ENCODE results near the gene IQCE. TPM values are rescaled to one million over a fixed set of nuclear protein-coding genes. Genes with fewer than 3 reads are reported as not detected.

Gene IQCE
- total RNA-seq, 4 donors from 2014 or later = 9.7 to 23.5 (median 15.6) TPM

DNA sequence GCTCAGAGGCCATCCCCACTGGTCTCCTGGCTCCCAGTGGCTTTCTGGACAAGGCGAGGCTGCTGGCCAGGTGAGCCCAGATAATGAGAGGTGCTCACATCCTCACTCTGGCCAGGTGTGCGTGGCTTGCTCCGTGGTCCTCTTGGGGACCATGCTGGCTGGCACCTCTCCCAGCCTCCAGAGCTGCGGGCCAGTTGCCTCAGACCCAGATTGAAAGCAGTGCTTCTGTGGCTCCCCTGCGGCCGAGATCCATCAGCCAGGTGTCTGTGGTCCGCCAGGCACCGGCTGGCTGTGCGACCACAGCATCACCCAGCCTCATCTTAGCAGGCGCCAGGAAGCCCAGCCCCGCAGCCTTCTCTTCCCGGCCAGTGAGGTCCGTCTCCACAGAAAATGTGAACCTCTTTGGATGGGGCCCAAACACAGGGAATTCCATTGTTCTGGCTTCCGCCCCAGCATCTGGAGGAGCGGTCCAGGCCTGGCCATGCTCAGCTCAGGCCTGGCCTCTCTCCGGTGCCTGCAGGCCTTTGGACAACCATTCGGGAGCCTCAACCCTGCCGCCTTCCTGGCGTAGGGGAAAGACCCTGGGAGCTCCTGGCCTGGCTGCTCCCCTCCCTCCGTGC is 67.8 kb downstream of the IQCE start:
- WGBS, 2 donors (ENCODE audit: low coverage in 1 of 2) = 32 to 100% methylated on average over 1 to 4 of the region's 20 CpGs
- H3K27ac ChIP-seq = peak overlapping the region in 3 of 4 donors; percentile 67 to 74 (median 68)
- TF ChIP-seq, protein P1, sequence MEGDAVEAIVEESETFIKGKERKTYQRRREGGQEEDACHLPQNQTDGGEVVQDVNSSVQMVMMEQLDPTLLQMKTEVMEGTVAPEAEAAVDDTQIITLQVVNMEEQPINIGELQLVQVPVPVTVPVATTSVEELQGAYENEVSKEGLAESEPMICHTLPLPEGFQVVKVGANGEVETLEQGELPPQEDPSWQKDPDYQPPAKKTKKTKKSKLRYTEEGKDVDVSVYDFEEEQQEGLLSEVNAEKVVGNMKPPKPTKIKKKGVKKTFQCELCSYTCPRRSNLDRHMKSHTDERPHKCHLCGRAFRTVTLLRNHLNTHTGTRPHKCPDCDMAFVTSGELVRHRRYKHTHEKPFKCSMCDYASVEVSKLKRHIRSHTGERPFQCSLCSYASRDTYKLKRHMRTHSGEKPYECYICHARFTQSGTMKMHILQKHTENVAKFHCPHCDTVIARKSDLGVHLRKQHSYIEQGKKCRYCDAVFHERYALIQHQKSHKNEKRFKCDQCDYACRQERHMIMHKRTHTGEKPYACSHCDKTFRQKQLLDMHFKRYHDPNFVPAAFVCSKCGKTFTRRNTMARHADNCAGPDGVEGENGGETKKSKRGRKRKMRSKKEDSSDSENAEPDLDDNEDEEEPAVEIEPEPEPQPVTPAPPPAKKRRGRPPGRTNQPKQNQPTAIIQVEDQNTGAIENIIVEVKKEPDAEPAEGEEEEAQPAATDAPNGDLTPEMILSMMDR (IDR thresholded peaks at IDR 0.05) = no peak
- no peak for TF ChIP-seq EP300 (IDR thresholded peaks at IDR 0.05)
- TF ChIP-seq POLR2AphosphoS5 (IDR thresholded peaks at IDR 0.05) = no peak
- no peak for TF ChIP-seq POLR2A (IDR thresholded peaks at IDR 0.05)

DNA sequence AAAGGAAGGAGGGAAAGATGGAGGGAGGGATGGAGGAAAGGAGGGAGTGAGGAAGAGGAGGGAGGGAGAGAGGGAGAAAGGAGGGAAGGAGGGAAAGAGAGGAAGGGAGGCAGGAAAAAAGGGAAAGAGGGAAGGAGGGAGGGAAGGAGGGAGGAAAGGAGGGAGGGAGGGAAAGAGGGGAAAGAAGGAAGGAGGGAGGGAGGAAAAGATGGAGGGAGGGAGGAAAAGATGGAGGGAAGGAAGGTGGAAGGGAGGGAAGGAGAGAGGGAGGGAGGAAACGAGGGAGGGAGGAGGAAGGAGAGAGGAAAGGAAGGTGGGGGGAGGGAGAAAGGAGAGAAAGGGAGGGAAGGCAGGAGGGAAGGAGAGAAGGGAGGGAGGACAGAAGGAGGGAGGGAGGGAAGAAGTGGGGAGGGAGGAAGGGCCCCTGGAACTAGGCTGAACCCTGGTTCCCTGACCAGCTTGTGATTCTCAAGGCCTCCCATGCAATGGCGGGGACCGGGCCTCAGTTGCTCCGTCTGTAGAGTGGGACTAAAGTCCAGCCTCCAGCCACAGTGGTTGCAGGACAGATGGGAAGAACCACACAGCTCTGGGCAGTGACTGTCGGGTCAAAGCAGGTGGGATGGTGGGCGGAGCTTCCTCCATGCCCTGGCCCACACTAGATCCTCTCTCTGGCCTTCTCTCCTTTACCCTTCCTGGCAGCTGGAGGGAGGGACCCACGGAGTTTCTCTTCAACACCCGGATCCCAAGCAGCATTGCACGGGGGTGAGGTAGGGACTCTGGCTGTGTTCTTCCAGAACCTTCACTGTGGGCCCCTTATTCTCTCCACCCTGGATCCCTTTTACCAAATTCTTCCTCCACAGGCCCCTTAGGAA is 68.7 kb downstream of the IQCE start:
- Histone ChIP-seq H3K4me1 (peaks cover 0 to 46% (median 6%) of the 10 kb centered on the region in 3 donors), H3K27ac (peak overlapping the region in 3 of 4 donors; percentile 30 to 74 (median 68)), H3K4me3 (no peak overlapping the region), H3K36me3 (no peaks in the 10 kb centered on the region), H3K9me3 (no peaks in the 10 kb centered on the region), H3K27me3 (no peaks in the 10 kb centered on the region)
- ATAC-seq = no peak
- WGBS, 2 donors (ENCODE audit: low coverage in 1 of 2) = 84% methylated on average over 8 of the region's 9 CpGs; no CpG with 5 or more reads in 1 of the 2 donors
- TF ChIP-seq, protein P1 (IDR thresholded peaks at IDR 0.05) = no peak
- TF ChIP-seq POLR2A (IDR thresholded peaks at IDR 0.05) (no peak), EP300 (IDR thresholded peaks at IDR 0.05) (no peak), POLR2AphosphoS5 (IDR thresholded peaks at IDR 0.05) (no peak)

More for the DNA sequence above, 67.8 kb downstream of the IQCE start:
- ATAC-seq = peak; percentile 21
- Histone ChIP-seq H3K36me3 (no peaks in the 10 kb centered on the region), H3K9me3 (no peaks in the 10 kb centered on the region), H3K4me3 (no peak overlapping the region), H3K4me1 (peaks cover 0 to 50% (median 10%) of the 10 kb centered on the region in 3 donors), H3K27me3 (no peaks in the 10 kb centered on the region)

DNA sequence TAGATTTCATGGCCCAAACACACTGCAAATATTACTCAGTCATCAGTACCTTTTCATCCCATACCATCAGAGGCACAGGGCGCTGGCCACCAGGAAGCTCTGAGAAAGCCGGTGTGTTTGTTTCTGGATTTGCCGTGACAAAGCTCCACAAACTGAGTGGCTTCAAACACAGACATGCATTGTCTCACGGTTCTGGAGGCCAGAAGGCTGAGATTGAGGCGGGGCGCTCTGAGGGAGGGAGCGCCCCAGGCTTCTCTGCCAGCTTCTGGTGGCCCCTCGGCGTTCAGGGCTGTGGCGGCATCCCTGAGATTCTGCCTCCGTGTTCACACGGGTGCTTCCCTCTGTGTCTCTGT is 69.3 kb downstream of the IQCE start:
- H3K4me1 ChIP-seq = peaks cover 0 to 46% (median 8%) of the 10 kb centered on the region in 3 donors
- 72% methylated on average over 8 of the region's 12 CpGs; no CpG with 5 or more reads in 1 of the 2 donors for WGBS, 2 donors (ENCODE audit: low coverage in 1 of 2)
- peak overlapping the region in 1 of 4 donors; percentile 35 for H3K27ac ChIP-seq
- no peak overlapping the region for H3K4me3 ChIP-seq
- H3K9me3 ChIP-seq = no peaks in the 10 kb centered on the region
- TF ChIP-seq POLR2AphosphoS5 (IDR thresholded peaks at IDR 0.05) (no peak), EP300 (IDR thresholded peaks at IDR 0.05) (no peak)
- no peaks in the 10 kb centered on the region for H3K27me3 ChIP-seq
- ATAC-seq = no peak
- H3K36me3 ChIP-seq = no peaks in the 10 kb centered on the region

- no peak overlapping the region for H3K27ac ChIP-seq
- no peak overlapping the region for H3K4me3 ChIP-seq
- H3K27me3 ChIP-seq = no peaks in the 10 kb centered on the region
- peaks cover 0 to 46% (median 16%) of the 10 kb centered on the region in 3 donors for H3K4me1 ChIP-seq
- ATAC-seq = no peak
- no peaks in the 10 kb centered on the region for H3K9me3 ChIP-seq
- 92 to 93% methylated on average over 3 to 6 of the region's 7 CpGs for WGBS, 2 donors (ENCODE audit: low coverage in 1 of 2)
- H3K36me3 ChIP-seq = no peaks in the 10 kb centered on the region
- TF ChIP-seq, protein P1 (IDR thresholded peaks at IDR 0.05) = no peak
These were observed 70.1 kb downstream of the IQCE start for GRCh38 chr7:2628891-2629290.

GRCh38 chr7:2629746-2630681 is 71.2 kb downstream of the IQCE start:
- Histone ChIP-seq H3K27me3 (no peaks in the 10 kb centered on the region), H3K9me3 (no peaks in the 10 kb centered on the region), H3K27ac (peak overlapping the region in 1 of 4 donors; percentile 45), H3K4me3 (no peak overlapping the region), H3K36me3 (no peaks in the 10 kb centered on the region), H3K4me1 (peaks cover 0 to 56% (median 23%) of the 10 kb centered on the region in 3 donors)
- TF ChIP-seq POLR2AphosphoS5 (IDR thresholded peaks at IDR 0.05) = peak; percentile 31
- TF ChIP-seq, protein P1 (IDR thresholded peaks at IDR 0.05) = no peak
- WGBS, 2 donors (ENCODE audit: low coverage in 1 of 2) = 63% methylated on average over 7 of the region's 21 CpGs; no CpG with 5 or more reads in 1 of the 2 donors
- ATAC-seq = no peak

All from gastroesophageal sphincter (tissue), 4 donors.